Liver (tissue), 9 donors: ENCODE data around the gene UBR3. TPM values are rescaled to one million over a fixed set of nuclear protein-coding genes. Genes with fewer than 3 reads are reported as not detected.

Experiments
- DNase-seq: peaks from one replicate; pipeline ENCODE4 v3.0.0-alpha.2; 2017; ENCODE audit warnings: low spot score
- H3K27ac ChIP-seq, 2 donors: one replicate each; pipeline ENCODE4 v1.7.0; 2013; ENCODE audit warnings: inconsistent platforms in 2 of 2, low read length in 2 of 2, control low read depth in 1 of 2, low read depth in 1 of 2, mild to moderate bottlenecking in 1 of 2
- H3K27me3 ChIP-seq, 4 donors: one replicate each; pipeline versions ENCODE4 v1.6.1 to v1.7.0; 2013; ENCODE audit warnings: low read length in 3 of 4, inconsistent platforms in 1 of 4, mild to moderate bottlenecking in 1 of 4, moderate library complexity in 1 of 4; ENCODE audit not compliant: control insufficient read depth in 4 of 4, insufficient read depth in 4 of 4
- H3K36me3 ChIP-seq, 4 donors: one replicate each; pipeline versions ENCODE4 v1.6.1 to v1.7.0; 2013; ENCODE audit warnings: low read length in 3 of 4, mild to moderate bottlenecking in 3 of 4, low read depth in 1 of 4, moderate library complexity in 1 of 4; ENCODE audit not compliant: control insufficient read depth in 4 of 4, insufficient read depth in 3 of 4
- H3K4me1 ChIP-seq, 4 donors: one replicate each; pipeline versions ENCODE4 v1.6.1 to v1.7.0; 2013; ENCODE audit warnings: low read length in 3 of 4, mild to moderate bottlenecking in 3 of 4, moderate library complexity in 1 of 4; ENCODE audit not compliant: control insufficient read depth in 4 of 4, insufficient read depth in 4 of 4
- H3K4me3 ChIP-seq, 3 donors: one replicate each; pipeline versions ENCODE4 v1.6.1 to v1.7.0; 2013; ENCODE audit warnings: low read length in 3 of 3, control low read depth in 1 of 3, low read depth in 1 of 3, mild to moderate bottlenecking in 1 of 3
- H3K9ac ChIP-seq, 2 donors: one replicate each; pipeline ENCODE4 v1.7.0; 2013; ENCODE audit warnings: low read length in 2 of 2, mild to moderate bottlenecking in 2 of 2, moderate library complexity in 2 of 2, control low read depth in 1 of 2, low read depth in 1 of 2
- H3K9me3 ChIP-seq, 4 donors: one replicate each; pipeline versions ENCODE4 v1.6.1 to v1.7.0; 2013; ENCODE audit warnings: low read length in 3 of 4; ENCODE audit not compliant: control insufficient read depth in 4 of 4
- ATF3 ChIP-seq: IDR thresholded peaks from 2 replicates; pipeline ENCODE4 v1.6.1; 2016; ENCODE audit warnings: antibody characterized with exemption
- CTCF ChIP-seq: fragments of 150-350 bp; IDR thresholded peaks from 2 replicates; pipeline ENCODE4 v1.5.1; 2017; ENCODE audit warnings: improper control_type of control experiment, low read depth, low read length; ENCODE audit not compliant: missing input control
- EGR1 ChIP-seq, 2 donors: IDR thresholded peaks; 2 replicates each; pipeline ENCODE4 v1.6.1; 2016 to 2018; ENCODE audit warnings: antibody characterized with exemption in 2 of 2, low read depth in 2 of 2
- FOXA1 ChIP-seq: IDR thresholded peaks from 2 replicates; pipeline ENCODE4 v1.6.1; 2016; ENCODE audit warnings: antibody characterized with exemption
- FOXA2 ChIP-seq: IDR thresholded peaks from 2 replicates; pipeline ENCODE4 v1.6.1; 2016; ENCODE audit warnings: antibody characterized with exemption
- GABPA ChIP-seq, 2 donors: IDR thresholded peaks in 1 of 2; conservative IDR thresholded peaks in 1 of 2; 2 replicates each; pipeline ENCODE4 v1.6.1; 2016; ENCODE audit warnings: antibody characterized with exemption in 2 of 2, mild to moderate bottlenecking in 1 of 2, moderate library complexity in 1 of 2
- HNF4A ChIP-seq, 2 donors: conservative IDR thresholded peaks; 2 replicates each; pipeline ENCODE4 v1.6.1; 2016; ENCODE audit warnings: antibody characterized with exemption in 2 of 2, mild to moderate bottlenecking in 2 of 2
- HNF4G ChIP-seq: IDR thresholded peaks from 2 replicates; pipeline ENCODE4 v1.6.1; 2016; ENCODE audit warnings: antibody characterized with exemption
- JUND ChIP-seq, 2 donors: IDR thresholded peaks; 2 replicates each; pipeline ENCODE4 v1.6.1; 2016; ENCODE audit warnings: antibody characterized with exemption in 2 of 2
- MAX ChIP-seq: IDR thresholded peaks from 2 replicates; pipeline ENCODE4 v1.6.1; 2016; ENCODE audit warnings: antibody characterized with exemption
- NR2F2 ChIP-seq: IDR thresholded peaks from 2 replicates; pipeline ENCODE4 v1.6.1; 2016; ENCODE audit warnings: antibody characterized with exemption
- RAD21 ChIP-seq, 2 donors: IDR thresholded peaks; 2 replicates each; pipeline ENCODE4 v1.6.1; 2016; ENCODE audit warnings: antibody characterized with exemption in 2 of 2, mild to moderate bottlenecking in 2 of 2
- REST ChIP-seq: IDR thresholded peaks from 2 replicates; pipeline ENCODE4 v1.6.1; 2016; ENCODE audit warnings: antibody characterized with exemption, mild to moderate bottlenecking
- RXRA ChIP-seq, 2 donors: IDR thresholded peaks; 2 replicates each; pipeline ENCODE4 v1.6.1; 2017 to 2018; ENCODE audit warnings: antibody characterized with exemption in 2 of 2, mild to moderate bottlenecking in 1 of 2
- SP1 ChIP-seq: IDR thresholded peaks from 2 replicates; pipeline ENCODE4 v1.6.1; 2018; ENCODE audit warnings: antibody characterized with exemption, mild to moderate bottlenecking
- TAF1 ChIP-seq: conservative IDR thresholded peaks from 2 replicates; pipeline ENCODE4 v1.6.1; 2016; ENCODE audit warnings: antibody characterized with exemption, mild to moderate bottlenecking
- ZBTB33 ChIP-seq: IDR thresholded peaks from 2 replicates; pipeline ENCODE4 v1.6.1; 2016; ENCODE audit warnings: antibody characterized with exemption
- WGBS: extraction: QIAGEN DNeasy Blood & Tissue Kit; methylation state at CpG from one replicate; pipeline ENCODE4 v1.1.7; 2013; 5-methylcytosine and 5-hydroxymethylcytosine counted together
- polyA plus RNA-seq, 2 donors: library from polyadenylated mRNA; stranded (reverse) in 1 of 2; unstranded in 1 of 2; fragments of 200-250 nt in 1 of 2; fragments of >200 nt in 1 of 2; fragmentation: Nextera tagmentation in 1 of 2; extraction: Ambion mirVana in 1 of 2; gene quantifications; one replicate each; pipeline versions ENCODE4 v1.2.1 to v1.2.3, GENCODE V29; 2013 to 2015
- total RNA-seq, 2 donors: library from RNA; depleted of rRNA; stranded (reverse); fragments of >200 nt; gene quantifications; one replicate each; pipeline ENCODE4 v1.2.3, GENCODE V29; 2014
- donor health status: healthy.
- donor health status: healthy.
- donor health status: healthy.
- donor health status: healthy.
- donor health status: healthy.

UBR3 gene
- total and polyA plus RNA-seq, 4 donors: 8.5 to 69.4 (median 28.4) TPM

GRCh38 chr2:169778446-169778845 lies 48.8 kb upstream of the UBR3 start:
- Histone ChIP-seq H3K9ac (no peak overlapping the region), H3K36me3 (no peaks in the 10 kb centered on the region), H3K4me1 (no peaks in the 10 kb centered on the region), H3K4me3 (no peak overlapping the region), H3K27me3 (no peaks in the 10 kb centered on the region), H3K9me3 (no peaks in the 10 kb centered on the region), H3K27ac (no peak overlapping the region)
- WGBS: 91% methylated on average over 3 of the region's 3 CpGs
- no peak for DNase-seq
- TF ChIP-seq SP1 (no peak), FOXA1 (no peak), ZBTB33 (no peak), CTCF (no peak), MAX (no peak), RXRA (IDR thresholded peaks at IDR 0.05) (no peak), NR2F2 (no peak), HNF4G (no peak), JUND (IDR thresholded peaks at IDR 0.05) (no peak), RAD21 (IDR thresholded peaks at IDR 0.05) (no peak), GABPA (IDR thresholded peaks at IDR 0.05 in 1 of 2, conservative IDR thresholded peaks at IDR 0.05 in 1 of 2) (no peak), REST (no peak), HNF4A (conservative IDR thresholded peaks at IDR 0.05) (no peak), FOXA2 (no peak), EGR1 (IDR thresholded peaks at IDR 0.05; ENCODE audit: low read depth in 2 of 2) (no peak), TAF1 (no peak), ATF3 (no peak)
